HepG2 (cell line): ENCODE results near the gene TMEM106B. TPM values are rescaled to one million over a fixed set of nuclear protein-coding genes. Genes with fewer than 3 reads are reported as not detected.

Experiments
- ATAC-seq: fragments of 200-7000 bp; cut with Tn5 transposase; 3 replicates; pipeline ENCODE4 v1.9.1; 2020; ENCODE audit warnings: mild to moderate bottlenecking, moderate library complexity
- BruUV-seq: library from RNA; stranded (reverse); fragments of 400-500 nt; replicated peaks from 2 replicates; lab custom pipeline; 2021; lab: Mats Ljungman, UMichigan
- CTCF ChIA-PET: fragments of 300-600 bp; formaldehyde crosslinking; extraction: SDS; loops from one replicate; lab custom pipeline; 2021; ENCODE audit warnings: low total read pairs, inconsistent platforms, low intra/inter-chr PET ratio; lab: Yijun Ruan, JAX
- POLR2A ChIA-PET: fragments of 350-600 bp; sonication (Branson Sonifier 250); formaldehyde crosslinking; loops from one replicate; lab custom pipeline; 2020; ENCODE audit warnings: antibody characterized with exemption, inconsistent platforms; lab: Yijun Ruan, JAX
- DNase-seq: peaks from one replicate; pipeline ENCODE4 v3.0.0-alpha.2; 2015; ENCODE audit warnings: low spot score
- FAIRE-seq: peaks from 3 replicates; lab custom pipeline; 2011; peaks lifted over from hg19 to GRCh38; lab: Jason Lieb, UNC
- H2AFZ ChIP-seq: one replicate; pipeline ENCODE4 v1.6.1; 2011; ENCODE audit warnings: low read length, inconsistent platforms
- H3K27ac ChIP-seq: fragments of 300-600 bp; 3 replicates; pipeline ENCODE4 v1.8.0; 2011; ENCODE audit warnings: mixed run types, mild to moderate bottlenecking, mixed read lengths, low read length, inconsistent platforms; ENCODE audit not compliant: insufficient read depth; ENCODE audit errors: extremely low read length
- H3K27me3 ChIP-seq, 2 experiments: fragments of 200-600 bp in 1 of 2; 2 replicates in 1 of 2; 3 replicates in 1 of 2; pipeline versions ENCODE4 v1.6.0 to v1.8.0; 2011; ENCODE audit warnings: low read length in 2 of 2, mild to moderate bottlenecking in 2 of 2, moderate library complexity in 2 of 2, inconsistent platforms in 1 of 2; ENCODE audit not compliant: insufficient read depth in 2 of 2, control insufficient read depth in 1 of 2
- H3K36me3 ChIP-seq, 2 experiments: fragments of 200-600 bp in 1 of 2; replicated peaks in 1 of 2; 2 replicates in 1 of 2; 3 replicates in 1 of 2; pipeline versions ENCODE4 v1.5.1 to v1.8.0; 2011; ENCODE audit warnings: low read length in 2 of 2, inconsistent platforms in 1 of 2; ENCODE audit not compliant: insufficient read depth in 2 of 2, control insufficient read depth in 1 of 2
- H3K4me1 ChIP-seq: 2 replicates; pipeline ENCODE4 v1.5.1; 2012; ENCODE audit warnings: low read length, inconsistent platforms; ENCODE audit not compliant: insufficient read depth
- H3K4me2 ChIP-seq: 2 replicates; pipeline ENCODE4 v1.6.0; 2011; ENCODE audit warnings: low read depth, low read length, inconsistent platforms
- H3K4me3 ChIP-seq, 3 experiments: fragments of 200-600 bp in 1 of 3; sonication (generic), shearing (Covaris generic) in 1 of 3; replicated peaks in 1 of 3; 2 replicates each; pipeline ENCODE4 v1.5.1; 2011 to 2016; ENCODE audit warnings: low read length in 3 of 3, inconsistent platforms in 2 of 3, low read depth in 2 of 3, mild to moderate bottlenecking in 2 of 3, control low read depth in 1 of 3, mixed read lengths in 1 of 3; ENCODE audit not compliant: insufficient read depth in 1 of 3
- H3K79me2 ChIP-seq: one replicate; pipeline ENCODE4 v1.6.1; 2011; ENCODE audit warnings: low read length, inconsistent platforms; ENCODE audit not compliant: insufficient read depth
- H3K9ac ChIP-seq: 2 replicates; pipeline ENCODE4 v1.6.0; 2011; ENCODE audit warnings: mild to moderate bottlenecking, low read depth, low read length, inconsistent platforms; ENCODE audit not compliant: insufficient read depth
- H3K9me3 ChIP-seq: 2 replicates; pipeline ENCODE4 v1.5.1; 2012; ENCODE audit warnings: mild to moderate bottlenecking, low read length
- H4K20me1 ChIP-seq: 2 replicates; pipeline ENCODE4 v1.6.0; 2011; ENCODE audit warnings: inconsistent platforms, mild to moderate bottlenecking, low read length, moderate library complexity; ENCODE audit not compliant: insufficient read depth
- FIP1L1 ChIP-seq: fragments of 200-400 bp; formaldehyde crosslinking; IDR thresholded peaks from 2 replicates; pipeline ENCODE4 v1.6.1; 2018; ENCODE audit warnings: low read depth, mild to moderate bottlenecking, low read length, moderate library complexity, borderline replicate concordance; ENCODE audit not compliant: insufficient read depth
- TGIF2 ChIP-seq: IDR thresholded peaks from 2 replicates; pipeline ENCODE4 v1.6.1; 2016; ENCODE audit warnings: control low read depth, missing compliant biosample characterization
- XBP1 ChIP-seq: sonication (generic); formaldehyde crosslinking; IDR thresholded peaks from 2 replicates; pipeline ENCODE4 v1.5.0; 2020; ENCODE audit warnings: missing genetic modification reagents
- ZNF224 ChIP-seq: sonication (generic); formaldehyde crosslinking; IDR thresholded peaks from 2 replicates; pipeline ENCODE4 v1.5.0; 2020; ENCODE audit warnings: mild to moderate bottlenecking, missing genetic modification reagents
- ZNF430 ChIP-seq: sonication (generic); formaldehyde crosslinking; IDR thresholded peaks from 2 replicates; pipeline ENCODE4 v1.9.0; 2021; ENCODE audit warnings: mild to moderate bottlenecking, missing genetic modification reagents
- ZNF629 ChIP-seq: sonication (generic); formaldehyde crosslinking; conservative IDR thresholded peaks from 2 replicates; pipeline ENCODE4 v1.5.0; 2020; ENCODE audit warnings: missing genetic modification reagents
- ZNF75D ChIP-seq: sonication (generic); formaldehyde crosslinking; IDR thresholded peaks from 2 replicates; pipeline ENCODE4 v1.8.1; 2023; ENCODE audit warnings: missing genetic modification reagents, mild to moderate bottlenecking, borderline replicate concordance
- ZNF761 ChIP-seq: sonication (generic); formaldehyde crosslinking; conservative IDR thresholded peaks from 2 replicates; pipeline ENCODE4 v1.4.0; 2020; ENCODE audit warnings: mild to moderate bottlenecking, missing genetic modification reagents
- WGBS: methylation state at CpG from one replicate; pipeline ENCODE4 v1.1.6; 2017; ENCODE audit warnings: low lambda C conversion rate; 5-methylcytosine and 5-hydroxymethylcytosine counted together
- in situ Hi-C: cut with HindIII; loops from 2 replicates; pipeline ENCODE4 v1.10.0; 2017; ENCODE audit warnings: low pct_unique_long_range_greater_than_20kb; ENCODE audit not compliant: extremely low pct_ligation_motif_present
- intact Hi-C: fragments of 100-400 bp; cut with micrococcal nuclease; formaldehyde crosslinking; loops from one replicate; pipeline ENCODE4 v1.10.0; 2022; ENCODE audit not compliant: unreplicated experiment
- polyA plus RNA-seq, 8 experiments: library from polyadenylated mRNA; depleted of rRNA in 3 of 8; stranded (reverse) in 7 of 8; unstranded in 1 of 8; fragments of >200 nt; fragmentation: Illumina TruSeq in 4 of 8; extraction: Trizol in 4 of 8; gene quantifications; 2 replicates each; pipeline versions ENCODE4 v1.2.1 to v1.2.3, GENCODE V29; 2011 to 2016; ENCODE audit warnings: low read depth in 4 of 8, missing spikeins in 1 of 8, mixed read lengths in 1 of 8; ENCODE audit not compliant: insufficient read depth in 1 of 8
- total RNA-seq, 5 experiments: library from RNA; depleted of rRNA; stranded (reverse); fragments of >200 nt; fragmentation: Illumina TruSeq; extraction: Trizol; gene quantifications; 2 replicates each; pipeline ENCODE4 v1.2.3, GENCODE V29; 2016; ENCODE audit warnings: low read depth in 1 of 5
- TF ChIP-seq, protein P1 (sequence below): sonication (generic); formaldehyde crosslinking; IDR thresholded peaks from 2 replicates; pipeline ENCODE4 v1.4.0; 2020; ENCODE audit warnings: mild to moderate bottlenecking, missing genetic modification reagents
- TF ChIP-seq, protein P2 (sequence below): sonication (generic); formaldehyde crosslinking; IDR thresholded peaks from 2 replicates; pipeline ENCODE4 v1.5.1; 2020; ENCODE audit warnings: mild to moderate bottlenecking, missing genetic modification reagents, borderline replicate concordance
- TF ChIP-seq, protein P3 (sequence below): sonication (generic); formaldehyde crosslinking; IDR thresholded peaks from 2 replicates; pipeline ENCODE4 v1.4.0; 2020; ENCODE audit warnings: mild to moderate bottlenecking, missing genetic modification reagents, borderline replicate concordance
- TF ChIP-seq, protein P4 (sequence below): sonication (generic); formaldehyde crosslinking; IDR thresholded peaks from 2 replicates; pipeline ENCODE4 v1.5.0; 2020; ENCODE audit warnings: missing genetic modification reagents

TMEM106B gene
- total and polyA plus RNA-seq, 2 of the 13 experiments (the other 11 are each of a cell fraction or from before 2014, with no cell fraction given) = 16.8 to 25.1 TPM

DNA sequence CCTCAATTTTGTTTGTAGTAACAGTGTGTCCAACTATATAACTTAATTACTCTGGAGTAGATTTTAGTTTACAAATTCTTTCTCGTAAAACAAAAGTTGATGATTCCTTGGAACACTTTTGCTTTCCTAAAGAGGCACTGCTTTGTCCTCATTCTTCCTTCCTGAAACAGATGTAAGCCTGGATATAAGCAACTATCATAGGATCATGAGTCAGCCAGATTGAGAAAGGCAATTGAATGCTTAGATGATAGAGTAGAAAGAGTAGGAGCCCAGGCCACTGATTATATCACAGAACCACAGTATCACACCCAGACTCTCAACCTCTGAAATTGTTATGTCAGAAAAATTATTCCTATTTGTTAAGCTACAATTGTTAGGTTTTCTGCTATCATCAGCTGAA is 69.9 kb downstream of the TMEM106B start:
- H3K79me2 ChIP-seq = no peaks in the 10 kb centered on the region
- intact Hi-C loops (no loop called here), in situ Hi-C loops (no loop called here)
- ChIA-PET POLR2A (no interaction called here), CTCF (no interaction called here)
- no peaks in the 10 kb centered on the region for H3K4me1 ChIP-seq
- BruUV-seq = no TSS peak
- FAIRE-seq = no peak
- H3K4me3 ChIP-seq = no peak overlapping the region
- H3K27ac ChIP-seq = no peak overlapping the region
- TF ChIP-seq XBP1 (CRISPR knock-in tag) (no peak), ZNF761 (CRISPR knock-in tag) (no peak), ZNF430 (CRISPR knock-in tag) (no peak), ZNF224 (CRISPR knock-in tag) (no peak), FIP1L1 (no peak), ZNF75D (no peak), TGIF2 (CRISPR knock-in tag) (no peak), ZNF629 (CRISPR knock-in tag) (no peak)
- TF ChIP-seq, protein P1, sequence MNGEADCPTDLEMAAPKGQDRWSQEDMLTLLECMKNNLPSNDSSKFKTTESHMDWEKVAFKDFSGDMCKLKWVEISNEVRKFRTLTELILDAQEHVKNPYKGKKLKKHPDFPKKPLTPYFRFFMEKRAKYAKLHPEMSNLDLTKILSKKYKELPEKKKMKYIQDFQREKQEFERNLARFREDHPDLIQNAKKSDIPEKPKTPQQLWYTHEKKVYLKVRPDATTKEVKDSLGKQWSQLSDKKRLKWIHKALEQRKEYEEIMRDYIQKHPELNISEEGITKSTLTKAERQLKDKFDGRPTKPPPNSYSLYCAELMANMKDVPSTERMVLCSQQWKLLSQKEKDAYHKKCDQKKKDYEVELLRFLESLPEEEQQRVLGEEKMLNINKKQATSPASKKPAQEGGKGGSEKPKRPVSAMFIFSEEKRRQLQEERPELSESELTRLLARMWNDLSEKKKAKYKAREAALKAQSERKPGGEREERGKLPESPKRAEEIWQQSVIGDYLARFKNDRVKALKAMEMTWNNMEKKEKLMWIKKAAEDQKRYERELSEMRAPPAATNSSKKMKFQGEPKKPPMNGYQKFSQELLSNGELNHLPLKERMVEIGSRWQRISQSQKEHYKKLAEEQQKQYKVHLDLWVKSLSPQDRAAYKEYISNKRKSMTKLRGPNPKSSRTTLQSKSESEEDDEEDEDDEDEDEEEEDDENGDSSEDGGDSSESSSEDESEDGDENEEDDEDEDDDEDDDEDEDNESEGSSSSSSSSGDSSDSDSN (CRISPR knock-in tag) = no peak
- TF ChIP-seq, protein P2, sequence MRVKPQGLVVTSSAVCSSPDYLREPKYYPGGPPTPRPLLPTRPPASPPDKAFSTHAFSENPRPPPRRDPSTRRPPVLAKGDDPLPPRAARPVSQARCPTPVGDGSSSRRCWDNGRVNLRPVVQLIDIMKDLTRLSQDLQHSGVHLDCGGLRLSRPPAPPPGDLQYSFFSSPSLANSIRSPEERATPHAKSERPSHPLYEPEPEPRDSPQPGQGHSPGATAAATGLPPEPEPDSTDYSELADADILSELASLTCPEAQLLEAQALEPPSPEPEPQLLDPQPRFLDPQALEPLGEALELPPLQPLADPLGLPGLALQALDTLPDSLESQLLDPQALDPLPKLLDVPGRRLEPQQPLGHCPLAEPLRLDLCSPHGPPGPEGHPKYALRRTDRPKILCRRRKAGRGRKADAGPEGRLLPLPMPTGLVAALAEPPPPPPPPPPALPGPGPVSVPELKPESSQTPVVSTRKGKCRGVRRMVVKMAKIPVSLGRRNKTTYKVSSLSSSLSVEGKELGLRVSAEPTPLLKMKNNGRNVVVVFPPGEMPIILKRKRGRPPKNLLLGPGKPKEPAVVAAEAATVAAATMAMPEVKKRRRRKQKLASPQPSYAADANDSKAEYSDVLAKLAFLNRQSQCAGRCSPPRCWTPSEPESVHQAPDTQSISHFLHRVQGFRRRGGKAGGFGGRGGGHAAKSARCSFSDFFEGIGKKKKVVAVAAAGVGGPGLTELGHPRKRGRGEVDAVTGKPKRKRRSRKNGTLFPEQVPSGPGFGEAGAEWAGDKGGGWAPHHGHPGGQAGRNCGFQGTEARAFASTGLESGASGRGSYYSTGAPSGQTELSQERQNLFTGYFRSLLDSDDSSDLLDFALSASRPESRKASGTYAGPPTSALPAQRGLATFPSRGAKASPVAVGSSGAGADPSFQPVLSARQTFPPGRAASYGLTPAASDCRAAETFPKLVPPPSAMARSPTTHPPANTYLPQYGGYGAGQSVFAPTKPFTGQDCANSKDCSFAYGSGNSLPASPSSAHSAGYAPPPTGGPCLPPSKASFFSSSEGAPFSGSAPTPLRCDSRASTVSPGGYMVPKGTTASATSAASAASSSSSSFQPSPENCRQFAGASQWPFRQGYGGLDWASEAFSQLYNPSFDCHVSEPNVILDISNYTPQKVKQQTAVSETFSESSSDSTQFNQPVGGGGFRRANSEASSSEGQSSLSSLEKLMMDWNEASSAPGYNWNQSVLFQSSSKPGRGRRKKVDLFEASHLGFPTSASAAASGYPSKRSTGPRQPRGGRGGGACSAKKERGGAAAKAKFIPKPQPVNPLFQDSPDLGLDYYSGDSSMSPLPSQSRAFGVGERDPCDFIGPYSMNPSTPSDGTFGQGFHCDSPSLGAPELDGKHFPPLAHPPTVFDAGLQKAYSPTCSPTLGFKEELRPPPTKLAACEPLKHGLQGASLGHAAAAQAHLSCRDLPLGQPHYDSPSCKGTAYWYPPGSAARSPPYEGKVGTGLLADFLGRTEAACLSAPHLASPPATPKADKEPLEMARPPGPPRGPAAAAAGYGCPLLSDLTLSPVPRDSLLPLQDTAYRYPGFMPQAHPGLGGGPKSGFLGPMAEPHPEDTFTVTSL (CRISPR knock-in tag) = no peak
- TF ChIP-seq, protein P3, sequence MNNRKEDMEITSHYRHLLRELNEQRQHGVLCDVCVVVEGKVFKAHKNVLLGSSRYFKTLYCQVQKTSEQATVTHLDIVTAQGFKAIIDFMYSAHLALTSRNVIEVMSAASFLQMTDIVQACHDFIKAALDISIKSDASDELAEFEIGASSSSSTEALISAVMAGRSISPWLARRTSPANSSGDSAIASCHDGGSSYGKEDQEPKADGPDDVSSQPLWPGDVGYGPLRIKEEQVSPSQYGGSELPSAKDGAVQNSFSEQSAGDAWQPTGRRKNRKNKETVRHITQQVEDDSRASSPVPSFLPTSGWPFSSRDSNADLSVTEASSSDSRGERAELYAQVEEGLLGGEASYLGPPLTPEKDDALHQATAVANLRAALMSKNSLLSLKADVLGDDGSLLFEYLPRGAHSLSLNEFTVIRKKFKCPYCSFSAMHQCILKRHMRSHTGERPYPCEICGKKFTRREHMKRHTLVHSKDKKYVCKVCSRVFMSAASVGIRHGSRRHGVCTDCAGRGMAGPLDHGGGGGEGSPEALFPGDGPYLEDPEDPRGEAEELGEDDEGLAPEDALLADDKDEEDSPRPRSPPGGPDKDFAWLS (CRISPR knock-in tag) = no peak
- TF ChIP-seq, protein P4, sequence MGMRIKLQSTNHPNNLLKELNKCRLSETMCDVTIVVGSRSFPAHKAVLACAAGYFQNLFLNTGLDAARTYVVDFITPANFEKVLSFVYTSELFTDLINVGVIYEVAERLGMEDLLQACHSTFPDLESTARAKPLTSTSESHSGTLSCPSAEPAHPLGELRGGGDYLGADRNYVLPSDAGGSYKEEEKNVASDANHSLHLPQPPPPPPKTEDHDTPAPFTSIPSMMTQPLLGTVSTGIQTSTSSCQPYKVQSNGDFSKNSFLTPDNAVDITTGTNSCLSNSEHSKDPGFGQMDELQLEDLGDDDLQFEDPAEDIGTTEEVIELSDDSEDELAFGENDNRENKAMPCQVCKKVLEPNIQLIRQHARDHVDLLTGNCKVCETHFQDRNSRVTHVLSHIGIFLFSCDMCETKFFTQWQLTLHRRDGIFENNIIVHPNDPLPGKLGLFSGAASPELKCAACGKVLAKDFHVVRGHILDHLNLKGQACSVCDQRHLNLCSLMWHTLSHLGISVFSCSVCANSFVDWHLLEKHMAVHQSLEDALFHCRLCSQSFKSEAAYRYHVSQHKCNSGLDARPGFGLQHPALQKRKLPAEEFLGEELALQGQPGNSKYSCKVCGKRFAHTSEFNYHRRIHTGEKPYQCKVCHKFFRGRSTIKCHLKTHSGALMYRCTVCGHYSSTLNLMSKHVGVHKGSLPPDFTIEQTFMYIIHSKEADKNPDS (CRISPR knock-in tag) = no peak
- DNase-seq = no peak
- no peaks in the 10 kb centered on the region for H4K20me1 ChIP-seq
- H3K4me2 ChIP-seq = no peak overlapping the region
- ATAC-seq = no peak
- H3K9me3 ChIP-seq = no peaks in the 10 kb centered on the region
- H2AFZ ChIP-seq = no peak overlapping the region
- no peaks in the 10 kb centered on the region for H3K36me3 ChIP-seq
- H3K9ac ChIP-seq = no peak overlapping the region
- no peaks in the 10 kb centered on the region for H3K27me3 ChIP-seq
- WGBS = 45% methylated on average over 1 of the region's 1 CpG
